ENCODE measurements around the gene S1PR1.

S1PR1 gene

GRCh38 chr1:101278845-101279244 is 42.0 kb downstream of the S1PR1 start:
- in situ Hi-C loops (cut with MboI; ENCODE audit: low sequenced_read_pairs): loop anchor here (25.0 kb wide), 1 partner anchor 367 kb away; no protein-coding TSS in a partner anchor

GRCh38 chr1:101280049-101280592 is 43.3 kb downstream of the S1PR1 start:
- in situ Hi-C loops (cut with MboI; ENCODE audit: low sequenced_read_pairs): loop anchor here (25.0 kb wide), 1 partner anchor 368 kb away; no protein-coding TSS in a partner anchor

- in situ Hi-C loops (cut with MboI; ENCODE audit: low sequenced_read_pairs): loop anchor here (25.0 kb wide), 1 partner anchor 369 kb away; no protein-coding TSS in a partner anchor
Observed at GRCh38 chr1:101280942-101281654, 44.3 kb downstream of the S1PR1 start.

GRCh38 chr1:101281751-101282150 is 44.9 kb downstream of the S1PR1 start:
- in situ Hi-C loops (cut with MboI; ENCODE audit: low sequenced_read_pairs): loop anchor here (25.0 kb wide), 1 partner anchor 369 kb away; no protein-coding TSS in a partner anchor

GRCh38 chr1:101282314-101283038 is 45.7 kb downstream of the S1PR1 start:
- in situ Hi-C loops (cut with MboI; ENCODE audit: low sequenced_read_pairs): loop anchor here (25.0 kb wide), 1 partner anchor 370 kb away; no protein-coding TSS in a partner anchor

GRCh38 chr1:101283443-101283842 is 46.6 kb downstream of the S1PR1 start:
- in situ Hi-C loops (cut with MboI; ENCODE audit: low sequenced_read_pairs): loop anchor here (25.0 kb wide), 1 partner anchor 371 kb away; no protein-coding TSS in a partner anchor

GRCh38 chr1:101284021-101284420 is 47.2 kb downstream of the S1PR1 start:
- in situ Hi-C loops (cut with MboI; ENCODE audit: low sequenced_read_pairs): loop anchor here (25.0 kb wide), 1 partner anchor 372 kb away; no protein-coding TSS in a partner anchor

- in situ Hi-C loops (cut with MboI; ENCODE audit: low sequenced_read_pairs): loop anchor here (25.0 kb wide), 1 partner anchor 372 kb away; no protein-coding TSS in a partner anchor
Observed at GRCh38 chr1:101284622-101285218, 47.9 kb downstream of the S1PR1 start.

GRCh38 chr1:101285922-101286570 is 49.2 kb downstream of the S1PR1 start:
- in situ Hi-C loops (cut with MboI; ENCODE audit: low sequenced_read_pairs): loop anchor here (25.0 kb wide), 1 partner anchor 374 kb away; no protein-coding TSS in a partner anchor

- in situ Hi-C loops (cut with MboI; ENCODE audit: low sequenced_read_pairs): loop anchor here (25.0 kb wide), 1 partner anchor 376 kb away; no protein-coding TSS in a partner anchor
Observed at GRCh38 chr1:101288491-101288944, 51.7 kb downstream of the S1PR1 start.

- in situ Hi-C loops (cut with MboI; ENCODE audit: low sequenced_read_pairs): loop anchor here (25.0 kb wide), 1 partner anchor 378 kb away; no protein-coding TSS in a partner anchor
Observed at GRCh38 chr1:101290119-101290921, 53.5 kb downstream of the S1PR1 start.

Measured in HL-60/S4 treated with phorbol 12-myristate 13-acetate at 8.2 ng/mL for 4 days and 3 days (cell line).